ENCODE results near the gene GALNT7.

GALNT7 gene

GRCh38 chr4:173288698-173289352 lies 120.2 kb downstream of the GALNT7 start:
- in situ Hi-C loops (cut with MboI; ENCODE audit: low sequenced_read_pairs), result no loop called here

- in situ Hi-C loops (cut with MboI; ENCODE audit: low sequenced_read_pairs), result no loop called here
Measured at GRCh38 chr4:173289353-173289727, 120.7 kb downstream of the GALNT7 start.

- in situ Hi-C loops (cut with MboI; ENCODE audit: low sequenced_read_pairs), result no loop called here
Measured at GRCh38 chr4:173291899-173292298, 123.3 kb downstream of the GALNT7 start.

GRCh38 chr4:173293663-173294062 lies 125.1 kb downstream of the GALNT7 start:
- in situ Hi-C loops (cut with MboI; ENCODE audit: low sequenced_read_pairs), result no loop called here

- in situ Hi-C loops (cut with MboI; ENCODE audit: low sequenced_read_pairs), result no loop called here
Measured at GRCh38 chr4:173294444-173294843, 125.8 kb downstream of the GALNT7 start.

GRCh38 chr4:173301518-173302201 lies 133.0 kb downstream of the GALNT7 start:
- in situ Hi-C loops (cut with MboI; ENCODE audit: low sequenced_read_pairs), result no loop called here

- in situ Hi-C loops (cut with MboI; ENCODE audit: low sequenced_read_pairs), result no loop called here
Measured at GRCh38 chr4:173307778-173308177, 139.2 kb downstream of the GALNT7 start.

- in situ Hi-C loops (cut with MboI; ENCODE audit: low sequenced_read_pairs), result no loop called here
Measured at GRCh38 chr4:173311368-173311767, 142.8 kb downstream of the GALNT7 start.

- in situ Hi-C loops (cut with MboI; ENCODE audit: low sequenced_read_pairs), result no loop called here
Measured at GRCh38 chr4:173314715-173315114, 146.1 kb downstream of the GALNT7 start.

- in situ Hi-C loops (cut with MboI; ENCODE audit: low sequenced_read_pairs), result no loop called here
Measured at GRCh38 chr4:173316060-173316459, 147.4 kb downstream of the GALNT7 start.

GRCh38 chr4:173317004-173317403 lies 148.4 kb downstream of the GALNT7 start:
- in situ Hi-C loops (cut with MboI; ENCODE audit: low sequenced_read_pairs), result no loop called here

GRCh38 chr4:173318240-173318639 lies 149.6 kb downstream of the GALNT7 start:
- in situ Hi-C loops (cut with MboI; ENCODE audit: low sequenced_read_pairs), result no loop called here

GRCh38 chr4:173318648-173319211 lies 150.1 kb downstream of the GALNT7 start:
- in situ Hi-C loops (cut with MboI; ENCODE audit: low sequenced_read_pairs), result no loop called here

- in situ Hi-C loops (cut with MboI; ENCODE audit: low sequenced_read_pairs), result no loop called here
Measured at GRCh38 chr4:173319696-173320095, 151.1 kb downstream of the GALNT7 start.

GRCh38 chr4:173325007-173325736 lies 156.6 kb downstream of the GALNT7 start:
- in situ Hi-C loops (cut with MboI; ENCODE audit: low sequenced_read_pairs), result no loop called here

GRCh38 chr4:173328236-173328901 lies 159.8 kb downstream of the GALNT7 start:
- in situ Hi-C loops (cut with MboI; ENCODE audit: low sequenced_read_pairs), result no loop called here

GRCh38 chr4:173330590-173330989 lies 162.0 kb downstream of the GALNT7 start:
- in situ Hi-C loops (cut with MboI; ENCODE audit: low sequenced_read_pairs), result no loop called here

GRCh38 chr4:173332021-173332487 lies 163.4 kb downstream of the GALNT7 start:
- in situ Hi-C loops (cut with MboI; ENCODE audit: low sequenced_read_pairs), result no loop called here

GRCh38 chr4:173332963-173333657 lies 164.5 kb downstream of the GALNT7 start:
- in situ Hi-C loops (cut with MboI; ENCODE audit: low sequenced_read_pairs), result no loop called here

GRCh38 chr4:173333658-173334084 lies 165.1 kb downstream of the GALNT7 start:
- in situ Hi-C loops (cut with MboI; ENCODE audit: low sequenced_read_pairs), result no loop called here
